NCI-H460 (cell line): Measurements from ENCODE around the gene EXO5. TPM values are rescaled to one million over a fixed set of nuclear protein-coding genes. Genes with fewer than 3 reads are reported as not detected.
"Not testable (repeated sequence)": the region's sequence is repeated elsewhere in the genome, so short reads cannot be mapped to it uniquely, and the experiment has no call there.

ENCODE experiments used
- DNase-seq: peaks from one replicate; pipeline ENCODE4 v3.0.0-alpha.2; 2016; ENCODE audit warnings: low read depth; ENCODE audit errors: extremely low read depth
- polyA plus RNA-seq: library from polyadenylated mRNA; depleted of rRNA; stranded (reverse); fragments of >200 nt; gene quantifications from 2 replicates; pipeline ENCODE4 v1.2.3, GENCODE V29; 2014; cell fraction: nucleus; rRNA removed
- total RNA-seq: library from RNA; depleted of rRNA; stranded (reverse); fragments of >200 nt; shearing (Covaris generic); gene quantifications from 2 replicates; pipeline ENCODE4 v1.2.3, GENCODE V29; 2014; rRNA removed

The EXO5 gene
- total RNA-seq: 3.3 and 3.9 TPM in 2 replicates
- 3.5 and 7.3 TPM in 2 replicates for polyA plus RNA-seq

- peak; percentile 21 for DNase-seq
Measured at GRCh38 chr1:40508375-40509341, at the start of gene EXO5. EXO5 (plus strand) TSS chr1:40508767; CDS start chr1:40514545, 5,778 bp downstream.

- no peak for DNase-seq
Measured at GRCh38 chr1:40462956-40463590, 45.5 kb upstream of the EXO5 start.

GRCh38 chr1:40469327-40469726, 39.2 kb upstream of the EXO5 start:
- no peak for DNase-seq

- no peak for DNase-seq
Measured at GRCh38 chr1:40475268-40475667, 33.3 kb upstream of the EXO5 start.

- peak; percentile 40 for DNase-seq
Measured at GRCh38 chr1:40476924-40477677, 31.5 kb upstream of the EXO5 start, which contains the start of gene ZFP69. ZFP69 (plus strand) TSS chr1:40477290; CDS start chr1:40479362, 2,072 bp downstream.

GRCh38 chr1:40477678-40478053, 30.9 kb upstream of the EXO5 start:
- DNase-seq: no peak

- DNase-seq: no peak
Measured at GRCh38 chr1:40478276-40478675, 30.3 kb upstream of the EXO5 start.

GRCh38 chr1:40479156-40479555, 29.4 kb upstream of the EXO5 start:
- DNase-seq: no peak

- no peak for DNase-seq
Measured at GRCh38 chr1:40495315-40495903, 13.2 kb upstream of the EXO5 start.

- not testable (repeated sequence) for DNase-seq
Measured at GRCh38 chr1:40502651-40503050, 5.9 kb upstream of the EXO5 start.

- no peak for DNase-seq
Measured at GRCh38 chr1:40507973-40508372, 594 bp upstream of the EXO5 start.

GRCh38 chr1:40519517-40519916, 10.9 kb downstream of the EXO5 start:
- no peak for DNase-seq

GRCh38 chr1:40530735-40531380, 22.3 kb downstream of the EXO5 start:
- DNase-seq: peak; percentile 5

GRCh38 chr1:40531381-40532061, 23.0 kb downstream of the EXO5 start, which contains the start of gene ZNF684:
ZNF684 (plus strand) TSS chr1:40531637; CDS start chr1:40533167, 1,530 bp downstream.
- peak; percentile 88 for DNase-seq

- DNase-seq: no peak
Measured at GRCh38 chr1:40532062-40532389, 23.5 kb downstream of the EXO5 start.

GRCh38 chr1:40532844-40533424, 24.4 kb downstream of the EXO5 start:
- DNase-seq: peak; percentile 36

- DNase-seq: no peak
Measured at GRCh38 chr1:40534589-40534988, 26.0 kb downstream of the EXO5 start.

GRCh38 chr1:40535732-40536131, 27.2 kb downstream of the EXO5 start:
- DNase-seq: no peak

- no peak for DNase-seq
Measured at GRCh38 chr1:40539338-40539737, 30.8 kb downstream of the EXO5 start.
